Measurements from ENCODE around the gene ANKS1A.

GRCh38 chr6:34940030-34940434, 51.0 kb downstream of the ANKS1A start:
- TF ChIP-seq ZNF274 (IDR thresholded peaks at IDR 0.05; ENCODE audit: low read depth, low read length) (no peak), YY1 (IDR thresholded peaks at IDR 0.05; ENCODE audit: insufficient read depth, insufficient read length) (no peak), SUZ12 (IDR thresholded peaks at IDR 0.05; ENCODE audit: extremely low read depth, insufficient read depth, insufficient read length) (no peak)
